Breast epithelium (tissue), 3 donors: ENCODE results near the gene AMPH.

Source experiments
- POLR2A ChIP-seq: fragments of 450-650 bp; IDR thresholded peaks from one replicate; pipeline ENCODE4 v1.6.1; 2016; ENCODE audit warnings: antibody characterized with exemption, mild to moderate bottlenecking, moderate library complexity
- TF ChIP-seq, protein P1 (sequence below), 3 donors: fragments of 450-650 bp; IDR thresholded peaks; one replicate each; pipeline ENCODE4 v1.5.1; 2016 to 2017; ENCODE audit warnings: antibody characterized with exemption in 3 of 3, mild to moderate bottlenecking in 3 of 3, moderate library complexity in 3 of 3

DNA sequence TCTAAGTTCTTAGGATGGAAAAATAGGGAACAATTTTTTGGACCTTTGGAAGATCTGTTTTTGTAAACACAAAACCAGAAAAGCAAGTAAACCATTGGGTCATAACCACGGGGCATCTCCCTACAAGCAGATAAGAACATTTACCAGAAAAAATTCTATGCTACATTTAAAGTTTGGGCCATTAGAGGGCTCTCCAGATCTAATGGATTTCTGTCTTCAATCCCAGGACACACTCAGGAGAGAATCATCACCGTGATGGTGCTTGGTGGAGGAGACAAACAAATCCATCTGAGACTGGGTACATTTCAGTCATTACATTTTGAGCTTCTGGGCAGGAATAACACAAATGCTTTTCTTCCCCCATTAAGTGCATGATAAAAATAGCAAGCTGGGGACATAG, 179.3 kb downstream of the AMPH start:
- TF ChIP-seq, protein P1, sequence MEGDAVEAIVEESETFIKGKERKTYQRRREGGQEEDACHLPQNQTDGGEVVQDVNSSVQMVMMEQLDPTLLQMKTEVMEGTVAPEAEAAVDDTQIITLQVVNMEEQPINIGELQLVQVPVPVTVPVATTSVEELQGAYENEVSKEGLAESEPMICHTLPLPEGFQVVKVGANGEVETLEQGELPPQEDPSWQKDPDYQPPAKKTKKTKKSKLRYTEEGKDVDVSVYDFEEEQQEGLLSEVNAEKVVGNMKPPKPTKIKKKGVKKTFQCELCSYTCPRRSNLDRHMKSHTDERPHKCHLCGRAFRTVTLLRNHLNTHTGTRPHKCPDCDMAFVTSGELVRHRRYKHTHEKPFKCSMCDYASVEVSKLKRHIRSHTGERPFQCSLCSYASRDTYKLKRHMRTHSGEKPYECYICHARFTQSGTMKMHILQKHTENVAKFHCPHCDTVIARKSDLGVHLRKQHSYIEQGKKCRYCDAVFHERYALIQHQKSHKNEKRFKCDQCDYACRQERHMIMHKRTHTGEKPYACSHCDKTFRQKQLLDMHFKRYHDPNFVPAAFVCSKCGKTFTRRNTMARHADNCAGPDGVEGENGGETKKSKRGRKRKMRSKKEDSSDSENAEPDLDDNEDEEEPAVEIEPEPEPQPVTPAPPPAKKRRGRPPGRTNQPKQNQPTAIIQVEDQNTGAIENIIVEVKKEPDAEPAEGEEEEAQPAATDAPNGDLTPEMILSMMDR (IDR thresholded peaks at IDR 0.05), result no peak
- TF ChIP-seq POLR2A, result no peak
